ENCODE data around the gene ANXA2.

GRCh38 chr15:60326824-60327654 is 70.7 kb downstream of the ANXA2 start:
- TF ChIP-seq CTCF (conservative IDR thresholded peaks at IDR 0.05; ENCODE audit: low read depth, low read length) (peak; percentile 83), EZH2 (IDR thresholded peaks at IDR 0.05; ENCODE audit: low read length, unreplicated experiment) (no peak)
